ENCODE results near the gene HRH2. TPM values are rescaled to one million over a fixed set of nuclear protein-coding genes. Genes with fewer than 3 reads are reported as not detected.

HRH2 gene
- total RNA-seq, 3 donors from 2014 or later (not counting 1 experiment from before 2014, with no cell fraction given) = 1.4 to 13.9 (median 3.1) TPM

GRCh38 chr5:175700991-175701390 is 43.1 kb downstream of the HRH2 start:
- H3K27ac ChIP-seq (ENCODE audit: low read length) = no peak overlapping the region
- TF ChIP-seq CTCF (IDR thresholded peaks at IDR 0.05) = no peak
- H3K4me1 Mint-ChIP-seq = peaks cover 0 to 7% of the 10 kb centered on the region in 2 donors
- no peaks in the 10 kb centered on the region for H3K9me3 ChIP-seq (ENCODE audit: control insufficient read depth, insufficient read depth, low read length)
- no peaks in the 10 kb centered on the region for H3K27me3 ChIP-seq (ENCODE audit: control insufficient read depth, insufficient read depth, low read length)
- peak in 1 of 3 donors; percentile 7 for ATAC-seq
- no peaks in the 10 kb centered on the region for H3K36me3 ChIP-seq (ENCODE audit: control insufficient read depth, insufficient read depth, low read length)
- 90% methylated on average over 5 of the region's 5 CpGs for WGBS (ENCODE audit: insufficient coverage)
- DNase-seq = peak in 1 of 2 donors; percentile 41
- intact Hi-C loops (cut with micrococcal nuclease) = loop anchor here (1.0 to 5.0 kb wide), 2 partner anchors 167 to 749 kb away; no protein-coding TSS in a partner anchor
- H3K9me3 Mint-ChIP-seq = peaks cover 0 to 4% of the 10 kb centered on the region in 2 donors
- peaks cover 10% of the 10 kb centered on the region for H3K4me1 ChIP-seq (ENCODE audit: control insufficient read depth, insufficient read depth, low read length)
- H3K27me3 Mint-ChIP-seq (ENCODE audit: low read depth in 2 of 2) = peaks cover 8 to 30% of the 10 kb centered on the region in 2 donors
- no peak overlapping the region for H3K4me3 Mint-ChIP-seq
- H3K27ac Mint-ChIP-seq = no peak overlapping the region
- no peaks in the 10 kb centered on the region for H3K36me3 Mint-ChIP-seq
- no peak overlapping the region for H3K4me3 ChIP-seq (ENCODE audit: low read length)

GRCh38 chr5:175701797-175702196 is 43.9 kb downstream of the HRH2 start:
- Mint-ChIP-seq H3K36me3 (no peaks in the 10 kb centered on the region), H3K4me3 (no peak overlapping the region), H3K27me3 (ENCODE audit: low read depth in 2 of 2) (peaks cover 8 to 30% of the 10 kb centered on the region in 2 donors), H3K9me3 (peaks cover 0 to 4% of the 10 kb centered on the region in 2 donors), H3K27ac (no peak overlapping the region), H3K4me1 (no peaks in the 10 kb centered on the region)
- TF ChIP-seq CTCF (IDR thresholded peaks at IDR 0.05) = no peak
- Histone ChIP-seq H3K4me3 (ENCODE audit: low read length) (no peak overlapping the region), H3K27ac (ENCODE audit: low read length) (no peak overlapping the region), H3K36me3 (ENCODE audit: control insufficient read depth, insufficient read depth, low read length) (no peaks in the 10 kb centered on the region), H3K9me3 (ENCODE audit: control insufficient read depth, insufficient read depth, low read length) (no peaks in the 10 kb centered on the region), H3K27me3 (ENCODE audit: control insufficient read depth, insufficient read depth, low read length) (no peaks in the 10 kb centered on the region), H3K4me1 (ENCODE audit: control insufficient read depth, insufficient read depth, low read length) (peaks cover 2% of the 10 kb centered on the region)
- no peak for DNase-seq
- WGBS (ENCODE audit: insufficient coverage) = 88% methylated on average over 12 of the region's 12 CpGs
- ATAC-seq = no peak
- intact Hi-C loops (cut with micrococcal nuclease) = loop anchor here (1.0 to 5.0 kb wide), 2 partner anchors 167 to 749 kb away; no protein-coding TSS in a partner anchor

GRCh38 chr5:175706499-175706898 is 48.6 kb downstream of the HRH2 start:
- Histone ChIP-seq H3K27ac (ENCODE audit: low read length) (no peak overlapping the region), H3K27me3 (ENCODE audit: control insufficient read depth, insufficient read depth, low read length) (no peaks in the 10 kb centered on the region), H3K4me3 (ENCODE audit: low read length) (no peak overlapping the region), H3K9me3 (ENCODE audit: control insufficient read depth, insufficient read depth, low read length) (no peaks in the 10 kb centered on the region), H3K4me1 (ENCODE audit: control insufficient read depth, insufficient read depth, low read length) (no peaks in the 10 kb centered on the region), H3K36me3 (ENCODE audit: control insufficient read depth, insufficient read depth, low read length) (no peaks in the 10 kb centered on the region)
- H3K4me1 Mint-ChIP-seq = no peaks in the 10 kb centered on the region
- no peak overlapping the region for H3K27ac Mint-ChIP-seq
- H3K36me3 Mint-ChIP-seq = no peaks in the 10 kb centered on the region
- peaks cover 0 to 4% of the 10 kb centered on the region in 2 donors for H3K9me3 Mint-ChIP-seq
- H3K27me3 Mint-ChIP-seq (ENCODE audit: low read depth in 2 of 2) = peaks cover 13 to 38% of the 10 kb centered on the region in 2 donors
- DNase-seq (no peak), ATAC-seq (no peak)
- intact Hi-C loops (cut with micrococcal nuclease) = no loop called here
- WGBS (ENCODE audit: insufficient coverage) = 93% methylated on average over 6 of the region's 6 CpGs
- H3K4me3 Mint-ChIP-seq = no peak overlapping the region
- no peak for TF ChIP-seq CTCF (IDR thresholded peaks at IDR 0.05)
